Measurements from ENCODE around the gene SUGCT.

Gene SUGCT

DNA sequence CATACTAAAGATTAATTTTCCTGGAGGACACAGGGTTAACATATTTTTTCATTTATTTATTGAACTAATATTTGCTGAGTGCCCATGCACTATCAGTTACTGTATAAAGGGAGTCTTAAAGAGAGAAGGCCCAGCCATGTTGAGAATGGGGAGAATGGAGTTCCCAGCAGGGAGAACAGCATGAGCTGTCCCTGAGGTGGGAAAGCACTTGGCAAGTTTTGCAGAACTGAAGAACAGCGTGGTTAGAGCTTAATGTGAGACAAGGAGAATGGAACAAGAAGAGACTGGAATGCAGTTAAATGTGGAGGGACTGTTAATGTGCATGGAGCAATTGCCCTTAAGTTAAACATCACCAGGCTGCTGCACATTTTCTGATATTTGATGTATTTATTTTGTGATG lies 435.4 kb downstream of the SUGCT start:
- DNase-seq (ENCODE audit: insufficient read length, low spot score): no peak
- no peak for TF ChIP-seq POLR2AphosphoS5 (IDR thresholded peaks at IDR 0.05; ENCODE audit: low read depth, low read length)
- TF ChIP-seq TAF1 (IDR thresholded peaks at IDR 0.05; ENCODE audit: low read depth, low read length): no peak
- TF ChIP-seq PAX5 (IDR thresholded peaks at IDR 0.05; ENCODE audit: insufficient read depth, low read length, severe bottlenecking): no peak
- TF ChIP-seq SPI1 (IDR thresholded peaks at IDR 0.05; ENCODE audit: low read depth, low read length): no peak
- no peak for TF ChIP-seq POU2F2 (IDR thresholded peaks at IDR 0.05; ENCODE audit: low read depth, low read length)
- TF ChIP-seq POLR2A (IDR thresholded peaks at IDR 0.05; ENCODE audit: low read depth, low read length): no peak
- FAIRE-seq: no peak

DNA sequence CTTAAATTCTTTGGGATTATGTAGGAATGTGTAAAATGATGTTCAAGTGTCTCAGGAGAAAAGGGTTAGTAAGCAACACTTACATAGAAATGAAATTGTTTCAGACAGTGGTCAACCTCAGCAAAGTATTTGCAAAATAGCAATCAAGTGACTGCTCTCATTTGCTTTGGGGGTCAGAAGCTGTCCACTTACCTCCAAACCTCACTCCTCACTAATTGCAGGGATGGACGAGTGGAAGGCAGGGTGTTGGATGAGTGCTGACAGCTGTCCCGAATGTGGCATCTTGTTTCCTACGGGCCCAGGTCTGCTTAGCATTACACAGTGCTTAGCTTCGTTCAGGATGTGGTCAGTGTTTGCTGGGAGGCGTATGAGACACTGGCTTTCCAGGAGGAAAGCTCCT lies 437.0 kb downstream of the SUGCT start:
- DNase-seq (ENCODE audit: insufficient read length, low spot score) (no peak), FAIRE-seq (no peak)
- TF ChIP-seq PAX5 (IDR thresholded peaks at IDR 0.05; ENCODE audit: insufficient read depth, low read length, severe bottlenecking): no peak
- no peak for TF ChIP-seq TAF1 (IDR thresholded peaks at IDR 0.05; ENCODE audit: low read depth, low read length)
- no peak for TF ChIP-seq SPI1 (IDR thresholded peaks at IDR 0.05; ENCODE audit: low read depth, low read length)
- no peak for TF ChIP-seq POLR2AphosphoS5 (IDR thresholded peaks at IDR 0.05; ENCODE audit: low read depth, low read length)

- no peak for FAIRE-seq
- no peak for DNase-seq (ENCODE audit: insufficient read length, low spot score)
- TF ChIP-seq TAF1 (IDR thresholded peaks at IDR 0.05; ENCODE audit: low read depth, low read length): no peak
- TF ChIP-seq POLR2AphosphoS5 (IDR thresholded peaks at IDR 0.05; ENCODE audit: low read depth, low read length): no peak
- TF ChIP-seq POU2F2 (IDR thresholded peaks at IDR 0.05; ENCODE audit: low read depth, low read length): no peak
- TF ChIP-seq SPI1 (IDR thresholded peaks at IDR 0.05; ENCODE audit: low read depth, low read length): no peak
- TF ChIP-seq PAX5 (IDR thresholded peaks at IDR 0.05; ENCODE audit: insufficient read depth, low read length, severe bottlenecking): no peak
- no peak for TF ChIP-seq POLR2A (IDR thresholded peaks at IDR 0.05; ENCODE audit: low read depth, low read length)
These were observed 438.1 kb downstream of the SUGCT start for GRCh38 chr7:40572810-40573465.

DNA sequence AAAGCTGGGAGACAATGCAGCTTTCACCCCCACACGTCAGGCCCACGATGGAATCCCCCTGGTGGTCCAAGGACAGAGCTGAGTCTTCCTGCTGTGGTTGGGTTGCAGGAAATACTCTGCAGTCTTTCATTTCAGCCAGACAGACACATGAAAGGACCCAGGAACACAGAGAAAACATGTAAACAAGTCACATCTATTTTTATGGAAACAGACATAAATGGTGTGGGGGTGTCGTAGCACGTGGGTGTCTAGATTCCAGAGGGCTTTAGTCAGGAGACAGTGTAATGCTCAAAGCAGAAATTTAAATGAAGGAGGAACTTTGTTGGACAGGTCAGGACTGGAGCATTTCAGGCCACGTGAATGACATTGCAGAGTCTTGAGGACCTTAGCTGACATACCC lies 444.6 kb downstream of the SUGCT start:
- TF ChIP-seq POU2F2 (IDR thresholded peaks at IDR 0.05; ENCODE audit: low read depth, low read length) (no peak), TAF1 (IDR thresholded peaks at IDR 0.05; ENCODE audit: low read depth, low read length) (no peak), PAX5 (IDR thresholded peaks at IDR 0.05; ENCODE audit: insufficient read depth, low read length, severe bottlenecking) (no peak), POLR2AphosphoS5 (IDR thresholded peaks at IDR 0.05; ENCODE audit: low read depth, low read length) (no peak), SPI1 (IDR thresholded peaks at IDR 0.05; ENCODE audit: low read depth, low read length) (no peak), POLR2A (IDR thresholded peaks at IDR 0.05; ENCODE audit: low read depth, low read length) (no peak)
- DNase-seq (ENCODE audit: insufficient read length, low spot score) (no peak), FAIRE-seq (no peak)

GRCh38 chr7:40580776-40581175 lies 446.0 kb downstream of the SUGCT start:
- TF ChIP-seq PAX5 (IDR thresholded peaks at IDR 0.05; ENCODE audit: insufficient read depth, low read length, severe bottlenecking): no peak
- FAIRE-seq (no peak), DNase-seq (ENCODE audit: insufficient read length, low spot score) (no peak)

GRCh38 chr7:40582539-40582938 lies 447.7 kb downstream of the SUGCT start:
- no peak for DNase-seq (ENCODE audit: insufficient read length, low spot score)
- TF ChIP-seq POLR2A (IDR thresholded peaks at IDR 0.05; ENCODE audit: low read depth, low read length) (no peak), SPI1 (IDR thresholded peaks at IDR 0.05; ENCODE audit: low read depth, low read length) (no peak), POU2F2 (IDR thresholded peaks at IDR 0.05; ENCODE audit: low read depth, low read length) (no peak), TAF1 (IDR thresholded peaks at IDR 0.05; ENCODE audit: low read depth, low read length) (no peak), PAX5 (IDR thresholded peaks at IDR 0.05; ENCODE audit: insufficient read depth, low read length, severe bottlenecking) (no peak), POLR2AphosphoS5 (IDR thresholded peaks at IDR 0.05; ENCODE audit: low read depth, low read length) (no peak)
- no peak for FAIRE-seq

GRCh38 chr7:40583667-40584444 lies 449.1 kb downstream of the SUGCT start:
- DNase-seq (ENCODE audit: insufficient read length, low spot score) (no peak), FAIRE-seq (no peak)
- TF ChIP-seq POLR2AphosphoS5 (IDR thresholded peaks at IDR 0.05; ENCODE audit: low read depth, low read length) (no peak), PAX5 (IDR thresholded peaks at IDR 0.05; ENCODE audit: insufficient read depth, low read length, severe bottlenecking) (no peak), TAF1 (IDR thresholded peaks at IDR 0.05; ENCODE audit: low read depth, low read length) (no peak), POU2F2 (IDR thresholded peaks at IDR 0.05; ENCODE audit: low read depth, low read length) (no peak), POLR2A (IDR thresholded peaks at IDR 0.05; ENCODE audit: low read depth, low read length) (no peak), SPI1 (IDR thresholded peaks at IDR 0.05; ENCODE audit: low read depth, low read length) (no peak)

- FAIRE-seq (no peak), DNase-seq (ENCODE audit: insufficient read length, low spot score) (no peak)
- TF ChIP-seq TAF1 (IDR thresholded peaks at IDR 0.05; ENCODE audit: low read depth, low read length): no peak
- no peak for TF ChIP-seq SPI1 (IDR thresholded peaks at IDR 0.05; ENCODE audit: low read depth, low read length)
- TF ChIP-seq POLR2A (IDR thresholded peaks at IDR 0.05; ENCODE audit: low read depth, low read length): no peak
- no peak for TF ChIP-seq POLR2AphosphoS5 (IDR thresholded peaks at IDR 0.05; ENCODE audit: low read depth, low read length)
- no peak for TF ChIP-seq POU2F2 (IDR thresholded peaks at IDR 0.05; ENCODE audit: low read depth, low read length)
These were observed 450.0 kb downstream of the SUGCT start for GRCh38 chr7:40584667-40585433.

DNA sequence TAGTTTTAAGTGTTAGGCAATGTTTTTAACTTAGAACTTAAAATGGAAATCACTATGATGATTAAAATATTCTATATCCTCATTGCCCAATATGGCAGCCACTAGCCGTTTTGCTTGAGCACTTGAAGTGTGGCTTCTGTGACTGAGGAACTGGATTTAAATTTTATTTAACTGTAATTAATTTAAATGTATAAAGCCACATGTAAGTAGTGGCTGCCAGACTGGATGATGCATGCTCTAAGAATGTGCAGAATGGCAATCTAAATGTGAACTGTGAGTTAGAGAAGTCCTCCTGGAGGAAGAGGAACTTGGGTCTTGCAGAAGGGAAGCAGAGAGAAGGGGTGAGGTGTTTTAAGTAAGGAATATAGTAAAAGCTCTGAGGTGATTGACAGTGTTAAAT lies 451.4 kb downstream of the SUGCT start:
- no peak for FAIRE-seq
- TF ChIP-seq SPI1 (IDR thresholded peaks at IDR 0.05; ENCODE audit: low read depth, low read length): no peak
- no peak for TF ChIP-seq POLR2AphosphoS5 (IDR thresholded peaks at IDR 0.05; ENCODE audit: low read depth, low read length)
- no peak for TF ChIP-seq TAF1 (IDR thresholded peaks at IDR 0.05; ENCODE audit: low read depth, low read length)
- no peak for TF ChIP-seq POLR2A (IDR thresholded peaks at IDR 0.05; ENCODE audit: low read depth, low read length)
- no peak for TF ChIP-seq POU2F2 (IDR thresholded peaks at IDR 0.05; ENCODE audit: low read depth, low read length)
- DNase-seq (ENCODE audit: insufficient read length, low spot score): no peak
